HG03354 (cell line): ENCODE results near the gene COL5A2.

Experiments
- ATAC-seq: cut with Tn5 transposase; IDR thresholded peaks from one replicate; pipeline ENCODE4 v1.9.1; 2021; ENCODE audit warnings: mild to moderate bottlenecking; ENCODE audit not compliant: unreplicated experiment, poor library complexity, severe bottlenecking

COL5A2 gene

GRCh38 chr2:189069855-189070619 is 109.5 kb downstream of the COL5A2 start:
- no peak for ATAC-seq

GRCh38 chr2:189066037-189066436 is 113.5 kb downstream of the COL5A2 start:
- ATAC-seq, result no peak

GRCh38 chr2:189060096-189060642 is 119.4 kb downstream of the COL5A2 start:
- ATAC-seq, result no peak

GRCh38 chr2:189057316-189057715 is 122.2 kb downstream of the COL5A2 start:
- ATAC-seq, result no peak

GRCh38 chr2:189056200-189057106 is 123.1 kb downstream of the COL5A2 start:
- no peak for ATAC-seq

- ATAC-seq, result no peak
Observed at GRCh38 chr2:189050165-189050712, 129.3 kb downstream of the COL5A2 start.

GRCh38 chr2:189049709-189050164 is 129.8 kb downstream of the COL5A2 start:
- no peak for ATAC-seq

- ATAC-seq, result no peak
Observed at GRCh38 chr2:189048189-189048588, 131.4 kb downstream of the COL5A2 start.

GRCh38 chr2:189047171-189047888 is 132.2 kb downstream of the COL5A2 start:
- ATAC-seq, result no peak

- no peak for ATAC-seq
Observed at GRCh38 chr2:189046320-189046719, 133.2 kb downstream of the COL5A2 start.

- no peak for ATAC-seq
Observed at GRCh38 chr2:189045836-189046235, 133.7 kb downstream of the COL5A2 start.

- no peak for ATAC-seq
Observed at GRCh38 chr2:189037518-189037917, 142.0 kb downstream of the COL5A2 start.

- peak; percentile 87 for ATAC-seq
Observed at GRCh38 chr2:189024901-189025618, 154.5 kb downstream of the COL5A2 start.

- no peak for ATAC-seq
Observed at GRCh38 chr2:189022492-189022891, 157.1 kb downstream of the COL5A2 start.

- no peak for ATAC-seq
Observed at GRCh38 chr2:189022053-189022481, 157.5 kb downstream of the COL5A2 start.

GRCh38 chr2:189020179-189020578 is 159.4 kb downstream of the COL5A2 start:
- no peak for ATAC-seq

- ATAC-seq, result no peak
Observed at GRCh38 chr2:189018631-189019030, 160.9 kb downstream of the COL5A2 start.

- no peak for ATAC-seq
Observed at GRCh38 chr2:189016311-189016861, 163.2 kb downstream of the COL5A2 start.

GRCh38 chr2:189015359-189015758 is 164.2 kb downstream of the COL5A2 start:
- ATAC-seq, result no peak
